Duodenal mucosa (tissue), 2 donors: Measurements from ENCODE around the gene TMEM184A.

ENCODE experiments used
- H3K27ac ChIP-seq: one replicate; pipeline ENCODE4 v1.7.0; 2013; ENCODE audit warnings: low read depth, low read length
- H3K27me3 ChIP-seq, 2 donors: one replicate each; pipeline ENCODE4 v1.7.0; 2013; ENCODE audit warnings: low read length in 2 of 2, control low read depth in 1 of 2; ENCODE audit not compliant: insufficient read depth in 2 of 2, control insufficient read depth in 1 of 2
- H3K36me3 ChIP-seq, 2 donors: one replicate each; pipeline ENCODE4 v1.7.0; 2013; ENCODE audit warnings: low read length in 2 of 2, control low read depth in 1 of 2; ENCODE audit not compliant: insufficient read depth in 2 of 2, control insufficient read depth in 1 of 2
- H3K4me1 ChIP-seq, 2 donors: one replicate each; pipeline ENCODE4 v1.7.0; 2013; ENCODE audit warnings: low read length in 2 of 2, control low read depth in 1 of 2; ENCODE audit not compliant: insufficient read depth in 2 of 2, control insufficient read depth in 1 of 2
- H3K4me3 ChIP-seq, 2 donors: one replicate each; pipeline ENCODE4 v1.7.0; 2013; ENCODE audit warnings: low read length in 2 of 2, low read depth in 1 of 2
- H3K9ac ChIP-seq, 2 donors: one replicate each; pipeline ENCODE4 v1.7.0; 2013; ENCODE audit warnings: low read length in 2 of 2, low read depth in 1 of 2
- H3K9me3 ChIP-seq, 2 donors: one replicate each; pipeline ENCODE4 v1.7.0; 2013; ENCODE audit warnings: low read length in 2 of 2, control low read depth in 1 of 2; ENCODE audit not compliant: control insufficient read depth in 1 of 2

TMEM184A gene

GRCh38 chr7:1534330-1535099 is 21.5 kb downstream of the TMEM184A start:
- peaks cover 10 to 14% of the 10 kb centered on the region in 2 donors for H3K36me3 ChIP-seq
- peaks cover 27 to 48% of the 10 kb centered on the region in 2 donors for H3K4me1 ChIP-seq
- peak overlapping the region; percentile 58 for H3K27ac ChIP-seq

GRCh38 chr7:1533547-1534329 is 22.3 kb downstream of the TMEM184A start:
- Histone ChIP-seq H3K4me3 (peak overlapping the region; percentile 80 to 84), H3K27me3 (no peaks in the 10 kb centered on the region), H3K9ac (peak overlapping the region; percentile 76 to 78), H3K27ac (peak overlapping the region; percentile 97), H3K4me1 (peaks cover 27 to 48% of the 10 kb centered on the region in 2 donors), H3K9me3 (no peaks in the 10 kb centered on the region), H3K36me3 (peaks cover 4 to 6% of the 10 kb centered on the region in 2 donors)

More at GRCh38 chr7:1534330-1535099, 21.5 kb downstream of the TMEM184A start:
- Histone ChIP-seq H3K27me3 (no peaks in the 10 kb centered on the region), H3K9me3 (no peaks in the 10 kb centered on the region), H3K9ac (peak overlapping the region in 1 of 2 donors; percentile 25), H3K4me3 (no peak overlapping the region)

DNA sequence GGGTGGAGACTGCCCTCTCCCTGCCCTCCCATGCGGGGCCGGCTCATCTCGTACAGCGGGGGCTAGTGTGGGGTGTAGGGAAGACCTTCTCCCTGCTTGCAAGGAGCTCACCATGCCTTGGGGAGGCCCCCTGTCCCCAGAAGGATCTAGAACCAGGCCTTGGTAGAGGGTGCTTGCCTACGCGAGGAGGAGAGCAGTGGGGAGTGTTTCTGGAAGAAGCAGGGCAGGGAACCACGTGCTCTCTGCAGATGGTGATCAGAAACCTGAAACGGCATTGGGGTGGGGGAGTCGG is 22.8 kb downstream of the TMEM184A start:
- Histone ChIP-seq H3K36me3 (peaks cover 4 to 6% of the 10 kb centered on the region in 2 donors), H3K4me3 (peak overlapping the region; percentile 80 to 84), H3K27ac (peak overlapping the region; percentile 97), H3K9me3 (no peaks in the 10 kb centered on the region), H3K4me1 (peaks cover 27 to 48% of the 10 kb centered on the region in 2 donors), H3K27me3 (no peaks in the 10 kb centered on the region), H3K9ac (peak overlapping the region; percentile 76 to 78)

DNA sequence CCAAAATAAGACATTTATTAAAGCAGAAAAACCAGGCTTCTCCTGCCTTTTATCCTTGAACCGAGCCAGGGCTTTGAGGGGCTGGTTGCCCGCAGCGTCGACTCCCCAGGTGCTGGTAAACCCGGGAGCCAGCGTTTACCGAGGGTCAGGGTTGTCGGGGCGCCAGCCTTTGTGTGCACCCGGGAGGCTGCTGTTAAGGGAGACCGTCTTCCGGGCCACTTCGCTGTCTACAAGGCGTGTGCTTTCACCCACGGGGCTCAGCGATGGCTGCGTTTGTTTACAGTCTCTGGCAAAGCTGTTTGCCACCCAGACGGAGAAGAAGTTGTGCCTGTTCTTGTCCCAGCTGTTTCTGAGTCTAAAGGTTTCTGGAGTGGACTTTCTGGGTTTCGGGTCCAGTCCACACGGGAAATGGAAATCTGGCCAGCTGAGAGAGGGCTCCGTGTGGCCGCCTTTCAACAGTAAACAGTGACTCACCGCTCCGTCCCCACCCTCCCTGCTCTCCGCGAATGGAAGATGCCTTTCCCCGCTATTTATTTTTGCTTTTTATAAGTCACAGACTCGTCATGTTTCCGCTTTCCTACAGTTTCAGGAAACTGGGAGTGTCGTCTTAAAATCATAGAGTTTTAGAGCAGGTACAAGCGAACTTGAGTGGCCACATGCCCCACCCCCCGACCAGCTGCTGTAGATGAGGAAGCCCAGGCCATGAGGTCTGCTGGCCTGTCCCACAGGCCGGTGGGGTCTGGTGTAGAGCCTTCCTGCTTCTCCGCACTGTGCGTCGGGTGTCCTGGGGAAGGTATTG is 23.4 kb downstream of the TMEM184A start:
- Histone ChIP-seq H3K4me1 (peaks cover 27 to 43% of the 10 kb centered on the region in 2 donors), H3K27ac (peak overlapping the region; percentile 97), H3K9ac (peak overlapping the region; percentile 78 to 88), H3K36me3 (peaks cover 4 to 6% of the 10 kb centered on the region in 2 donors), H3K9me3 (no peaks in the 10 kb centered on the region), H3K27me3 (no peaks in the 10 kb centered on the region), H3K4me3 (peak overlapping the region; percentile 80 to 84)

DNA sequence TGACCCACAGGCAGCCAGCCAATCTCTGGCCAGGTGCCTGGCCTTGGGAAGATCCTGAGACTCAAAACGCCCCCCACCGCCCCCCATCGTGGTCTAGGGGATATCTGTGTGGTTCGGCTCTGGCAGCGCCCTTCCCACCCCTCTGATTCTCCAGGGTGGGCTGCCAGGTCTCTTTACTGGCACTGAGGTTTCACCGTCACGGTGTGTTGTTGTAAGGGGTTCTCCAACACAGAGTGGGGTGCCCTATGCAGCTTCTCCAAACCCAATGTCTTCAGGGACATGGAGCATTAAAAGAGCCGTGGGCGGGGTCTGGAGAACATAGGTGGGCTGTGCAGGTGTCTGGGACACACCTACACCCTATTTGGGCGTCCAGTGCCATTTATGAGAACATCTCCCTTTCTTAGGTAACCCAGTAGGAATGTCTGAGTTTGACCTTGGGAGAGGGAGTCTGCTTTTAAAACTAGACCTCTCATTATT is 24.0 kb downstream of the TMEM184A start:
- peaks cover 27 to 38% of the 10 kb centered on the region in 2 donors for H3K4me1 ChIP-seq
- peak overlapping the region; percentile 78 to 88 for H3K9ac ChIP-seq
- peak overlapping the region; percentile 76 for H3K27ac ChIP-seq
- peaks cover 4 to 6% of the 10 kb centered on the region in 2 donors for H3K36me3 ChIP-seq
- peak overlapping the region; percentile 80 to 84 for H3K4me3 ChIP-seq
- no peaks in the 10 kb centered on the region for H3K27me3 ChIP-seq
- H3K9me3 ChIP-seq: no peaks in the 10 kb centered on the region

GRCh38 chr7:1531263-1531978 is 24.6 kb downstream of the TMEM184A start:
- Histone ChIP-seq H3K27ac (peak overlapping the region; percentile 76), H3K9ac (peak overlapping the region; percentile 78 to 88), H3K36me3 (peaks cover 4 to 6% of the 10 kb centered on the region in 2 donors), H3K9me3 (no peaks in the 10 kb centered on the region), H3K27me3 (no peaks in the 10 kb centered on the region), H3K4me1 (peaks cover 23 to 32% of the 10 kb centered on the region in 2 donors), H3K4me3 (peak overlapping the region; percentile 80 to 84)

DNA sequence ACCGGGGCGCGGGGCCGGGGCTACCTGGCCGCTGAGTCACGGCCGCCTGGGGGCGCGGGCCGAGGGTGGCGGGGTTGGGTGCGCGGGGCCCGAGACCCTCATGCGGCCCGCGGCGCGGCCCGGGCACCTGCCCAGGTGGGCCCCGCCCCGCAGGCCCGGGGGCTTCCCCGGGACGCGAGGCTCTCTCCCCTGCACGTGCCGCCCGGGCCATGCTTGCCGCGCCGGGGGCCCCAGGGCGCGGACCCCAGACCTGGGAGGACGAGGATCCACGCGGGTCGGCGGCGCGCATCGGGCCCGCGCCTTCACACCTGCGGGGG is 25.1 kb downstream of the TMEM184A start:
- Histone ChIP-seq H3K36me3 (peaks cover 4 to 6% of the 10 kb centered on the region in 2 donors), H3K4me1 (peaks cover 18 to 28% of the 10 kb centered on the region in 2 donors), H3K9me3 (no peaks in the 10 kb centered on the region), H3K27ac (peak overlapping the region; percentile 76), H3K27me3 (no peaks in the 10 kb centered on the region), H3K4me3 (peak overlapping the region; percentile 80 to 84), H3K9ac (no peak overlapping the region)

- Histone ChIP-seq H3K36me3 (peaks cover 0 to 1% of the 10 kb centered on the region in 2 donors), H3K4me1 (peaks cover 14 to 32% of the 10 kb centered on the region in 2 donors), H3K9ac (no peak overlapping the region), H3K9me3 (no peaks in the 10 kb centered on the region), H3K27ac (no peak overlapping the region), H3K4me3 (peak overlapping the region in 1 of 2 donors; percentile 32), H3K27me3 (no peaks in the 10 kb centered on the region)
Observed at GRCh38 chr7:1529383-1530116, 26.5 kb downstream of the TMEM184A start.

- H3K36me3 ChIP-seq: no peaks in the 10 kb centered on the region
Observed at GRCh38 chr7:1526271-1526754, 29.7 kb downstream of the TMEM184A start.

More at GRCh38 chr7:1526271-1526754, 29.7 kb downstream of the TMEM184A start:
- no peaks in the 10 kb centered on the region for H3K27me3 ChIP-seq
- H3K9ac ChIP-seq: no peak overlapping the region
- H3K27ac ChIP-seq: no peak overlapping the region
- no peak overlapping the region for H3K4me3 ChIP-seq
- no peaks in the 10 kb centered on the region for H3K9me3 ChIP-seq
- peaks cover 4 to 17% of the 10 kb centered on the region in 2 donors for H3K4me1 ChIP-seq
